Stimulated activated CD8-positive, alpha-beta memory T cell treated with anti-CD3 and anti-CD28 coated beads, Interleukin-7, amount 100 ng/mL, for 1 hour (primary cell): ENCODE measurements around the gene CD79A.

Source experiments
- DNase-seq, 2 donors: peaks; one replicate each; pipeline ENCODE4 v3.0.0-alpha.2; 2020; ENCODE audit warnings: low read depth in 2 of 2

The CD79A gene

GRCh38 chr19:41883821-41884733 lies 7.0 kb downstream of the CD79A start:
- DNase-seq: peak; percentile 70 to 82

DNA sequence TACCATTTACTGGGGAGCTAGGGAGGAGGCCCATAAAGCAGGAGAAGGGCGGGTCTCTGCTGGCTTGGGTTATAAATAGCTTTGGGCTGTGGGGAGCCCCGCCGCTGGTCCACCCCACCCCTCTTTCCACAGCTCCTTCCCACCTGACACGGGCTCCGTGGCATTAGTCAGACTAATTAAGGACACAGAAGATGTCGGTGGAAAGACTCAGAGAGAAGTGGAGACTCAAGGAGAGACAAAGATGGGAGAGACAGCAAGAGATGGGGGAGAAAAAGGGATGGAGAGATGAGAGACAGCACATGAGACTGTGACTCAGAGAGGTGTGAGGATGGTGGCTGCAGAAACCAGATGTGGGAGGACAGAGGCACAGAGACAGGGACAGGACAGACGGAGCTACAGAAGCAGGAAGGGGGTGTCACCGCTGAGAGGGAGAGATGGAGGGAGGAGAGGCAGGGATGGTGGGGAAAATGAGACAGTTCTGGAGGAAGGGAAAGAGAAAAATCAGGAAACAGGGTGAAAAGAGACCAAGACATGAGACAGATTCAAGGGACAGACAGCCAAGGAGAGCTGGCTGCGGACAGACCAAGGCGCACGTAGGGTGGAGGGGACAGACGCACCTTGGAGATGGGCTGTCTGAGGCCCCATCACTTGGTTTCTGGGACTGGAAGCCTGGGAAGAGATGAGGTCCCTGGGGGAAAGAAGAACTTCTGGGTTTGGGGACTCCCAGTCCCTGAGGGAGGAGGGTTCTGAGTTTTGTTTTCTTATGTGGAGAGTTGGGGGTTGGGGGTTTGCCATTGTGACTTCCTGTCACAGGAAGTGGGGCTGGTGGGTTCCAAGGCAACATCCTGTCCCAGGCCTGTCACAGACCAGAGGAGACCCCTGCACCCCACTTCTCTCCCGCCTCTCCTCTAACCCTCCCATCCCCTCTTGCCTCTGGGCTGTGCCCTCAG lies 10.0 kb downstream of the CD79A start:
- peak in 1 of 2 donors; percentile 47 for DNase-seq

GRCh38 chr19:41887711-41888382 lies 10.8 kb downstream of the CD79A start:
- DNase-seq: peak; percentile 76 to 79

DNA sequence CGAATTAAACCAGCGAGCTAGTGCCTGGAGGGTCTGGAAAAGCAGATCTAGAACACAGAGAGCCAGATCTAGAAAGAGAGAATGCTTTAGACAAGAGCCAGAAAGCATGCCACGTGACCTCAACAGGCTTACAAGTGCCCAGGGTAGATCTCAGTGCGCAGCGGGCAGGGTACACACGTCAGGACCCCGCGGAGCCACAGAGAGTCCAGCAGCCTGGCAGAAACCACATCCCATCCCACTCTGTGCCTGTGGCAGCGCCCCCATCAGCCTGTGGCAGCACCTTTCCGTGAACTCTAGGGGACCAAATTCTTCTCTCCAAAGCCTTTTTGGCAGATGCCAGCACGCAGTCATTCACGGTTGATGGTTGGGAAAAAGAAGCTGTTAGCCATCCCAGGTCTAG lies 11.8 kb downstream of the CD79A start:
- no peak for DNase-seq

- DNase-seq: no peak
Measured at GRCh38 chr19:41889896-41890295, 12.8 kb downstream of the CD79A start.

GRCh38 chr19:41890936-41891335 lies 13.9 kb downstream of the CD79A start:
- DNase-seq: no peak

DNA sequence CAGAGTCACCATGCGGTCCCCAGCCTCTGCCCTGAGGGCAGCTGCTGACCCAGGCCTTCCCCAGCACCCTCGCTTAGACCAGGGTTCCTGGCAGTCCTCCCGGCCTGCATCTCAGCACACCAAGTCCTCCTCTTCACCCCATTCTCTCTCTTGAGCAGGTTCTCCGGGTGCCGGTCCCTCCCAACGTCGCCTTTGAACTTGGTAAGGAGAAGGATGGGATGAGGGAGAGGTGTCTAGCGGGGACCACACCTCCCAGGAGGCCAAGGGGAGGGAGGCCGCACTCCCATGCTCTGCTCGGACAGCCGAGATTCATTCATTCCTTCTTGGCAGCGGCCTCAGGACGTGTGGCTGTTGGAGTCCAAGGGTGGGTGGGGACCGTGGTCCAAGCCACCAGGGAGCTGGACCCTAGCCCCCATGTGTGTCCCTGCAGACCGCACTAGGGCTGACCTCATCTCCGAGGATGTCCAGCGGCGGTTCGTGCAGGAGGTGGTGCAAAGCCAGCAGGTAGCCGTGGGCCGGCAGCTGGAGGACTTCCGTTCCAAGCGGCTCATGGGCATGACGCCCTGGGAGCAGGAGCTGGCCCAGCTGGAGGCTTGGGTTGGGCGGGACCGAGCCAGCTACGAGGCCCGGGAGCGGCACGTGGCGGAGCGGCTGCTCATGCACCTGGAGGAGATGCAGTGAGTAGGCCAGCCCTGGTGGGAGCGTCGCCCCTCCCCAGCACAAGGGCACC lies 15.3 kb downstream of the CD79A start:
- no peak for DNase-seq

- no peak for DNase-seq
Measured at GRCh38 chr19:41893899-41894298, 16.8 kb downstream of the CD79A start.

DNA sequence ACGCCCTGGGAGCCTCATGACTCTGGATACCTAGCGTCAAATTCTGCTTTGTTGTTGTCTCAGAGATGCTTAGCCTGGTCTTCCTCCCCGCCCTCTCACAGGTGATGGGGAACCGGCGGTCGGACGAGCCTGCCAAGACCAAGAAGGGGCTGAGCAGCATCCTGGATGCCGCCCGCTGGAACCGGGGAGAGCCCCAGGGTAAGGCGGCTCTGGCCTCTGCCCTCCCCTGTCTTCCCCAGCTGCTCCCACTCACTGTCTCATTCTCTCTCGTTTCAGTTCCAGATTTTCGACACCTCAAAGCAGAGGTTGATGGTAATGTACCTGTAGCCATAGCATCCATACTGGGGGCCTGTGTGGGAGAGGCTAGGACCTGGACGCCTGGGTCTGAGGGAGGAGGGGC lies 17.3 kb downstream of the CD79A start:
- DNase-seq: no peak

GRCh38 chr19:41895745-41896580 lies 18.9 kb downstream of the CD79A start:
- no peak for DNase-seq

GRCh38 chr19:41896581-41896942 lies 19.5 kb downstream of the CD79A start:
- no peak for DNase-seq

GRCh38 chr19:41897181-41897580 lies 20.1 kb downstream of the CD79A start:
- no peak for DNase-seq

GRCh38 chr19:41897820-41898219 lies 20.7 kb downstream of the CD79A start:
- DNase-seq: no peak

GRCh38 chr19:41898235-41898634 lies 21.2 kb downstream of the CD79A start:
- no peak for DNase-seq

DNA sequence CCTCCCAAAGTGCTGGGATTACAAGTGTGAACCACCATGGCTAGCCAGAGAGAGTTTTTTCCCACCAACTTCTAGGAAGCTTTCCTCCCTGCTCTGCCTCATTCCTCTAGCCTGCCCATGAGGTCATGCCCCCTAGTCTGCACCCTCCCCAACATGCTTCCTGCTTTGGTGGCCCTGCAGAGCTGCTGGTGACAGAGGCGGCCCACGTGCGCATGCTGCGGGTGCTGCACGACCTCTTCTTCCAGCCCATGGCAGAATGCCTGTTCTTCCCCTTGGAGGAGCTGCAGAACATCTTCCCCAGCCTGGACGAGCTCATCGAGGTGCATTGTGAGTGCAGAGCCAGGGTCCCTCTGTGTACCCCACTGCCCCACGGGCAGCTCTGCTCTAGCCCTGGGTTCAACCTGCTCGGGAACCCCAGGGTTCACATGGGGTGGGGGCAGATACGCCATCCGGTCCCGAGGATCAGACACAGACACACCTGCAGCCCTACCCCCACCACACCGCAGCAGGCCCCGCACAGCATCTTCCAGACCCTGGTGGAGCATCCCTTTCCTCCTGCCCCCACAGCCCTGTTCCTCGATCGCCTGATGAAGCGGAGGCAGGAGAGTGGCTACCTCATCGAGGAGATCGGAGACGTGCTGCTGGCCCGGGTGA lies 24.8 kb downstream of the CD79A start:
- DNase-seq: no peak

DNA sequence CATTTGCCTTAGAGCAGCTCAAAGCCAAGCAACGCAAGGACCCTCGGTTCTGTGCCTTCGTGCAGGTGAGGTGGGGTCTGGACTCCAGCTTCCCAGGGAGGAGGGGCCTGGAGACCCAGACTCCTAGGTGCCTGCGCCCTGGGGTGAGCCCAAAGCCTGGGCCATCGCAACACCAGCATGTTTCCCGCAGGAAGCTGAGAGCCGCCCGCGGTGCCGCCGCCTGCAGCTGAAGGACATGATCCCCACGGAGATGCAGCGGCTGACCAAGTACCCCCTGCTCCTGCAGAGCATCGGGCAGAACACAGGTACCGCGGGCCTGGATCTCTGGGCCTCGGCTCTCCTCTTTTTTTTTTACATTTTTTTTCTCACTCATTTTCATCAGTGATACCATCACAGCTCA lies 25.5 kb downstream of the CD79A start:
- DNase-seq: no peak

- DNase-seq: no peak
Measured at GRCh38 chr19:41903193-41903953, 26.3 kb downstream of the CD79A start.

GRCh38 chr19:41904118-41904870 lies 27.2 kb downstream of the CD79A start:
- DNase-seq: no peak
